Measurements from ENCODE around the gene NR6A1. TPM values are rescaled to one million over a fixed set of nuclear protein-coding genes. Genes with fewer than 3 reads are reported as not detected.
A peak's percentile ranks its signal among the peaks of the same experiment; 100 is the strongest.

Gene NR6A1
- total RNA-seq, 1 experiment from 2014 or later: 99.3 TPM

- Histone ChIP-seq H3K14ac (ENCODE audit: insufficient read depth, low read length) (no peak overlapping the region), H3K23ac (ENCODE audit: insufficient read length, low read depth, low read length) (no peak overlapping the region), H2BK5ac (ENCODE audit: insufficient read length, low read length) (no peak overlapping the region), H2BK12ac (ENCODE audit: insufficient read length, low read depth, low read length) (no peak overlapping the region), H3K27me3 (ENCODE audit: insufficient read depth, low read length) (no peaks in the 10 kb centered on the region), H3T11ph (ENCODE audit: low read length) (no peak overlapping the region), H2BK15ac (ENCODE audit: low read depth, low read length) (no peak overlapping the region), H2BK120ac (ENCODE audit: low read depth, low read length, poor library complexity, severe bottlenecking) (no peak overlapping the region), H3K23me2 (ENCODE audit: insufficient read length, low read depth, low read length, poor library complexity, severe bottlenecking) (no peaks in the 10 kb centered on the region), H3K56ac (ENCODE audit: insufficient read length, low read depth, low read length) (no peak overlapping the region), H3K9me3 (ENCODE audit: control insufficient read depth, low read depth, low read length) (no peaks in the 10 kb centered on the region), H3K9ac (ENCODE audit: extremely low read depth, insufficient read length, low read length) (no peak overlapping the region), H3K27ac (ENCODE audit: insufficient read length, low read depth, low read length) (no peak overlapping the region), H3K18ac (ENCODE audit: insufficient read length, low read depth, low read length) (no peak overlapping the region), H3K4ac (ENCODE audit: low read depth, low read length) (no peak overlapping the region), H4K91ac (ENCODE audit: insufficient read length, low read depth, low read length) (no peak overlapping the region), H3K79me2 (ENCODE audit: insufficient read depth, low read length) (peaks cover 2% of the 10 kb centered on the region; the same call in 1 of the 2 replicates), H4K20me1 (ENCODE audit: control insufficient read depth, insufficient read depth, insufficient read length) (no peaks in the 10 kb centered on the region), H4K8ac (replicated peaks; ENCODE audit: insufficient read length, low read depth, low read length) (no peak overlapping the region), H2AK5ac (ENCODE audit: insufficient read length, low read length) (no peak overlapping the region), H4K5ac (ENCODE audit: insufficient read length, low read depth, low read length) (no peak overlapping the region), H2BK20ac (ENCODE audit: low read depth, low read length, poor library complexity, severe bottlenecking) (no peak overlapping the region), H3K4me2 (ENCODE audit: insufficient read depth, insufficient read length, low read length) (no peak overlapping the region), H3K4me1 (ENCODE audit: insufficient read depth, low read length) (no peaks in the 10 kb centered on the region; the same call in 1 of the 2 replicates), H2AFZ (ENCODE audit: low read length) (no peak overlapping the region), H3K79me1 (ENCODE audit: insufficient read depth, low read depth, low read length, poor library complexity, severe bottlenecking) (no peaks in the 10 kb centered on the region)
- no peaks in the 10 kb centered on the region; a peak in 1 of 7 replicates for H3K36me3 Mint-ChIP-seq (ENCODE audit: insufficient read depth in 1 of 3, low read depth in 3 of 3)
- no peak overlapping the region for H3K4me3 Mint-ChIP-seq
- no peaks in the 10 kb centered on the region for H3K9me3 Mint-ChIP-seq
- DNase-seq: no peak
- peaks cover 21 to 33% of the 10 kb centered on the region in 2 experiments for H3K4me1 Mint-ChIP-seq
- peak overlapping the region in 2 of 3 experiments; percentile 9 to 70; a peak in 4 of 7 replicates for H3K27ac Mint-ChIP-seq
- H3K27me3 Mint-ChIP-seq (ENCODE audit: low read depth): no peaks in the 10 kb centered on the region
- no peak for TF ChIP-seq CTCF (conservative IDR thresholded peaks at IDR 0.05)
These were observed 148.2 kb downstream of the NR6A1 start for GRCh38 chr9:124622882-124623281.

All from H9 (cell line).